NCI-H446 treated with DMSO at 0.1 percent for 48 hours (cell line): ENCODE measurements around the gene CHST11.

ENCODE experiments used
- DNase-seq: peaks from one replicate; lab custom pipeline; 2025; lab: John Stamatoyannopoulos, UW

CHST11 gene

GRCh38 chr12:104630230-104630670 lies 173.5 kb downstream of the CHST11 start:
- DNase-seq: no peak

- DNase-seq: no peak
Measured at GRCh38 chr12:104631867-104632266, 175.1 kb downstream of the CHST11 start.

DNA sequence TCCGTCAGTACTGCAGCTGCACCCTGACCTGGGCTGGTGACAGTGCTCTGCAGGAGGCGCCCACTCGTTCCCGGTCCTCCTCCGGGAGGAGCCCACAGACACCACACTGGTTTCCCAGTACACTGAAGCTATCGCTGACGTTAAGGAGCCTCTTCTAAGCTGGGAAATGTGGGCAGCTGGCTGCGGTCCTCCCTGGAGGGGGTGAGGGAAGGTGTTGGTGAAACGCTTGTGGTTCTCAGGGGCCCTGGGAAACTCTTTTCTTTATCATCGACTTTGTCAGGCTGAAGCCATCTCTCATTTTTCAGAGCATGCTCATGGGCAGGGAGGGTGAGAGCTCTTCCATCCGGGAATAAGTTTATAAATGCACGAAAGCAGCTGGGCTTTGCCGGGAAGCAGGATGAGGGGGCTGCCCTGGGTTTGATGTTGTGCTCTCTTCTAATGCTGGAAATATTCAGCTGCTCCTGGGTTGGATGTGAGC lies 176.0 kb downstream of the CHST11 start:
- no peak for DNase-seq

GRCh38 chr12:104634044-104634443 lies 177.3 kb downstream of the CHST11 start:
- DNase-seq: no peak

GRCh38 chr12:104634852-104635251 lies 178.1 kb downstream of the CHST11 start:
- DNase-seq: no peak

DNA sequence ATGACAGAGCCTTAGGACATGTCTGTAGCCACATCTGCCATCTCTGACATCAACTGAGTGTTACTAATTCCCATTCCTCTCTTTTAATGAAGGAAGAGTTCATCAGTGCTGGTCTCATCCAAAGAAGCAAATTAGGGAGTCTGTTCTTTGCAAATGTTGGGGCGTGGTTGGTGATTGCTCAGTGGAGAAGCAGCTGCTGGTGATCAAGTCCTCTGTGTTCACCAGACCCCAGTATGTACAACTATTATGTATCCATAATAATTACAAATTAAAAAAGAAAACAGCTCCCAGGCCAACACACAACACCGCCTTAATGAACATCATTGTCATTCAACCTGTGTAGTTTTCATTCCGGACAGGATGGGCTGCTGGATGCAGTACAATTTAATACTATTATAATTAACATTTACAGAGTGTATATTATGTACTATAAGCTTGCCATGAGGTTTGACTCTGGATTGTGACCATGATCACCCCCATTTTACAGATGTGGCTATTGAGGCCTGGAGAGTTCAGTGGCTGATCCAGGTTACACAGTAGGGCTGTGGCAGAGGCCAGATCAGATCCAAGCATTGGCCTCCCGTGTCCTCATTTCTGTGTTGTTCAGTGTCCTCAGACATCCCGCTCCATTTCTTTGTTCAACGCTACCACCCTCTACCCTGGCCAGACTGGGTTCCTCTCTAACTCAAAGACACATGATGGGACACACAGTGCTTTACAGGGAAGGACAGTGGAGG lies 179.0 kb downstream of the CHST11 start:
- DNase-seq: no peak

DNA sequence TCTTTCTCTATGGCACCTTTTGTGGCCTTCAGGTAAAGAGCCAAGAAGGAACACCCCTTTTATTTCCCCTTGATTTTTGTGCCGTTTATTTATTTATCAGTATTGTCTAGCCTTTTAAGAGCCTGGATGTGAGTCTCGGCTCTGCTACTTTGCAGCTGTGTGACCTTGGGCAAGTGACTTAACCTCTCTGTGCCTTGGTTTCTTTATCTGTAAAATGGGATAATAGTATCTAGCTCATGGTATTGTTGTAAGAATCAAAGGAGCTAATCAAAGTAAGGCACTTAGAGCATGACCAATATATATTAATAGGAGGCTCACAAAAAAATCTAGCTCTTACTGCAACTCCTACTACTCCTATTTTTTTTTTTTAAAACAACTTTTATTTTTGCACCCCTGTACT lies 179.7 kb downstream of the CHST11 start:
- no peak for DNase-seq

GRCh38 chr12:104637604-104638003 lies 180.9 kb downstream of the CHST11 start:
- DNase-seq: no peak

- DNase-seq: no peak
Measured at GRCh38 chr12:104638218-104638850, 181.6 kb downstream of the CHST11 start.

DNA sequence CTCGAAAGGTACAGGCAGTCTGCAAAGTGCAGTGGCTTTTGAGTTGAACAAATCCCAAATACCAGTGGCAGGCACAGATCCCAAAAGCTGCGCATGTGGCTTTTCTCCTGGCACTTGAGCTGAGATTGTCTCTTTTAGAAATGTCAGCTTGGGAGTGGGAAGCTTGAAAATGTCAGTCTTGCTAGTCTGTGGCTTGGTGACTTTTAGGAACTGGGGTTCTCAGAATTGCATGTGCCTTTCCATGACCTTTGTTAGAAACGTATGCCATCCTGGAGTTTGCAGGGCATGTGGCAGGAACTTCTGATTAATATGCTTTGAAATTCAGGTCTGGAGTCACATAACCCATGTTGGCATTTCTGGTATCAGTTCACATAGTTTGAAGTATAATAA lies 182.1 kb downstream of the CHST11 start:
- DNase-seq: no peak

GRCh38 chr12:104640956-104641355 lies 184.2 kb downstream of the CHST11 start:
- no peak for DNase-seq

DNA sequence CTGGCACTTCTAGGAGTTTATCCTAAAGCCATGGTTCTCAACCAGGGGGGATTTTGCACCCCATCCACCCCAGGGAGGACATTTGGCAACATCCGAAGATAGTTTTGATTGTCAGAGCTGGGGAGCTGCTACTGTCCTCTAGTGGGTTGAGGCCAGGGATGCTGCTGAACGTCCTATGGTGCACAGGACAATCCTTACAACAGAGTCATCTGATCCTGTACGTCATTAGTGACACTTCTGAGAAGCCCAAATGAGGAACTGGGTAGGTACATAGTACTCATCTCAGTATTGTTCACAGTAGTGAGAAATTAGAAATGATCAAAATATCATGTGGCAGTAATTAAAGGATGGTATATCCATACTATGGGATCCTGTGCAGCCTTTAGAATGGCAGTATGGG lies 185.1 kb downstream of the CHST11 start:
- no peak for DNase-seq

- no peak for DNase-seq
Measured at GRCh38 chr12:104643093-104643818, 186.5 kb downstream of the CHST11 start.

DNA sequence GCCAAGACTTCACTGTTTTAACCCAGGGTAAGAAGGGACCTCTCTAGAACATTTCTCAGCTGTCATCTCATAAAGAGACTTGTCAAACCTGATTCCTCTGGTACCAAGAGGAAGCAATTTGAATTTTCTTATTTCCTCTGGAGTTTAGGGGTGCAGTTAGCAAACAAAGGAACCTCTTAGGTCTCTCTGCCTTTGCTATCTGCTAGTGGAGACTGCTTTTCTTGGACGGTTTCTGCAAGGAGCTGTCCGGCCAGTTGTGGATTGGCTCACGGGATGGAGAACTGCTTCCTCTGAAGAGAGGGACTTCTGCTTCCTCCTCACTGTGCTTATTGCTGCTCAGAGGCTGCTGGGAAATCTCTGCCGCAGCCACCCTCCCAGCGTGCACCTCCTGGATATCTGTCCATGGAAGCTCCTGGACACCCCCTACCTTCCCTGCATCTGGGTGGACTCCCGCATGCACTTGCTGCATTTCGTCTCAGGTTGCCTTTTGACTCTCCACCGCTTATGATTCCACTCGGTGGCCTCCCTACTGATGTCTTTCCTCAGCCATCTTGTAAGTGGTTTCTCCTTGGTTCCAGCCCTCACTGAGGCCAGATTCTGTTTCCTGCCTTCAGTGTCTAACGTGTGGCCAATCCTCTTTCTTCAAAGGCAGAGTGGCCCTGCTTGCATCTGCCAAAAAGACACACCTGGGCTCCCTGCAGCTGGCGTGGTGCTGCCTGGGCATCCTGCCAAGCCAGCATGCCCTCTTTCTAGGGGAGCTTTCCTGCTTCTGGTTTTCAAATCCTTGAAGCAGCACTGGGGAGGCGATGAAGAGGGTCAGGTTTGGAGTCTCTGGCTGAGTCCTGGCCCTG lies 187.3 kb downstream of the CHST11 start:
- no peak for DNase-seq

DNA sequence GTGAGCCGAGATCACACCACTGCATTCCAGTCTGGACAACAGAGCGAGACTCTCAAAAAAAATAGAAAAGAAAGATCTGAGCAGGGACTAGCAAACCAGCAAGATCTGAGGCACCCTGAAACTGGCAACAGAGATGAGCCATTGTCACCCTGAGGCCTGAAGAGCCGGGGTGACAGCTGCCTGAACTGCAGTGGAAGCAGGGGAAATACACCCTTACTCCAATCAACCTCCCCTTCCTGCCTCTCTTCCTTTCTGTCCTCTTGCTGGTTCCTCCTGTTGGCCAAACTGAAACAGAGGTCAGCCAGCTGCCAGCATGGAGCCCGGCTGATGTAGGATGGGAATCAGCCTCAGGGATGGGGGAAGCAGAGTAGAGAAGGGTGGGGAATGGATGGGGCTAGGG lies 192.0 kb downstream of the CHST11 start:
- DNase-seq: no peak

DNA sequence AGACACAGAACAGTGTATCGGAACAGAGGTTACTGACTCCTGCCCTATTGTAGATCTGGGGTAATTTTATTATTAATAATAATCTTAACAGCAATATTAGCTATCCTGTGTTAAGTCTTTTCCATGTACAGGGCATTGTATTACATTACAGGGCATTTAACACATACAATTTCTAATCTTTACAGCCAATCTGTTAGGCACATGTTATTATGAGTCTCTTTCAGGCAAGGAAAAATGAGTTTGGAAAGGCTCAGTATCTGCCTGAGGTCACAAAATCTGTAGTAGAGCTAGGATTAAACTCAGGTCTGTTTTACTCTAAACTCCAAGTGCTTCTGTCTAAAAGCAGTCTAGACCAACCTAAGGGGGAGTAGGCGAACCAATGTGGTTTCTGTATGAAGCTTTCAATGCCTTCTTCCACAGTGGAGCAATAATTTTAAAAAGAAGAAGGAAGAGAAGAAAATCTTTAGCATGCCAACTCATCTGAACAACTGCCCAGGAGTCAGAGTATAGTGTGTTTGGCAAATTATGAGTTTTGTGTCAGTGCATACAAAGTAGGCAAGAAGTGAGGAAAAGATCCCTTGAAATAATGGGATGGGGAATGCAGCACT lies 192.6 kb downstream of the CHST11 start:
- no peak for DNase-seq

DNA sequence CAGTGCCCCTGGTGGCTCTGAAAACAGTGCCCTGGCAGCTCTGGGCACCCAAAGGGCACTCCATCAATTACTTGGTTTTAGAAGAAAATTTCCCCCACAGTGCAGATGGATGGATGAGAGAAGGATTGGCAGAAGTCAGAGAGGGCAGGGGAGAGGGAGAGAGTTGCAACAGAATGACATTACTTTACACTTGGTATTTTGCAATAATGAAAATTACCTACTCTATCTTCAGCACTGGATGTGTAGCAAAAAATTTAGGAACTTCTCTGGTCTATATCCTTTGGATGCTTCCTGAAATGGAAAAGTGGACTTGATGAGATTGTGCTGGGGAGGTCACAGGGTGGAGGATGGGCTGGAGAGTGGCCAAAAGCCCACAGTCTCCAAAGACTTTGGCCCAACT lies 193.2 kb downstream of the CHST11 start:
- no peak for DNase-seq

DNA sequence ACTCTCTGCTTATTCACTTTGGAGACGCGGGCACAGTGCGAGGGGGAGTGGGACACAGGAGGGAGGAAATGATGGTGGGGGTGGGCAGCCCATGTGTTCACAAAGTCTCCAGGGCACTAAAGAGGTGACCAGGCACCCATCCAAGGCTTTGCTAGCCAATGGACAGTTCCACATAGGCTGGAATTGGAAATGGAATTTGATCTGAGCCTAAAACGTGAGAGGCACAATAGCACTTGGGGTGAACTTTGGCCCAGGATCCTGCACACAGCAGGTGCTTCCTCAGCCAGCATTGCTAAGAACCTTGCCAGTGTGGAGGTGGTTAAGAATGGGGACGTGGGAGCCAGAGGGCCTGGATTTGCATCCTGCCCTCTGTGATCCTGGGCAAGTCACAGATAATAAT lies 193.8 kb downstream of the CHST11 start:
- DNase-seq: no peak

DNA sequence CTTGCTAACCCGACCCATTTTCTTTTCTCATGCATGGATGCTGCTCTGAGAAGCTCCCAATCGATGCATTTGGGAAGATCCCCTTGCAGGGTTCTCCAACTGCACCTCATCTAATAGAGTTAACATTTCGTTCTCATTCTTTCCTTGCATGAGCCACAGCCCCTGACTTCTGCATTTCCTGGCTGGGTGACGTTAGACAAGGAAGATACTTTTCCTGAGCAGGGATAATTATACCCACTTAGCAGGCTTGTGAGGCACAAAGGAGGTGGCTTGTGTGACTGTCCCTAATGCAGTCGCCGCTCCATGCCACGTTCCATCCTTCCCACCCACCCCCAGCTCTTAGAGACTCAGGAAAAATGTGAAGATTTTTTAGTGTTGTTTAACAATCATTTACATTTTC lies 195.1 kb downstream of the CHST11 start:
- no peak for DNase-seq

DNA sequence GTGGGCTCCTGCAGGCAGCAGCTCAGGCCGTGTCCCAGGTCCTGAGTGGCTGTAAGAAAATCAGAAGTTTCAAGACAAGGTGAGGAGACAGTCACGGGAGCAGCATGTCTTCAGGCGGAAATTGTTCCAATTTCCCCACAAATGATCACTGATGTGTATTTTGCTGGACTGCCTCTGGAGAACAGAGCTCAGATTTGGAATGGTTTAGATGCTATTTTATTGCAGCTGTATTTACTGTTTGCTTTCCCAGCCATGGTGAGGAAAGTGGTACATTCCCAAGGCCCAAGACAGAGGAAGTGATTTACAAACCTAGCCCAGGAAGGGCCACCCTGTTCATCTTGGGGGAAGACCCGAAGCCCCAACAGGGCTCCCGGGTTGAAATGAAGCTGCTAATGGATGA lies 195.6 kb downstream of the CHST11 start:
- no peak for DNase-seq

- DNase-seq: no peak
Measured at GRCh38 chr12:104652910-104653309, 196.2 kb downstream of the CHST11 start.
